ENCODE data around the gene NAALADL2. TPM values are rescaled to one million over a fixed set of nuclear protein-coding genes. Genes with fewer than 3 reads are reported as not detected.

NAALADL2 gene
- total RNA-seq, 2 experiments from 2014 or later, result 0.30 to 1.2 TPM

GRCh38 chr3:175214216-175214615 lies 355.1 kb downstream of the NAALADL2 start:
- Histone ChIP-seq H3K9me3 (ENCODE audit: control insufficient read depth in 1 of 2, insufficient read depth in 1 of 2, low read length in 2 of 2) (peaks cover 0 to 4% of the 10 kb centered on the region in 2 experiments), H3K4me3 (ENCODE audit: low read length) (no peak overlapping the region), H3K4me1 (ENCODE audit: insufficient read depth, low read length) (no peaks in the 10 kb centered on the region), H3K27me3 (ENCODE audit: control insufficient read depth in 1 of 2, insufficient read depth in 2 of 2, low read length in 2 of 2) (no peaks in the 10 kb centered on the region), H3K36me3 (ENCODE audit: insufficient read depth, low read length) (no peaks in the 10 kb centered on the region), H3K27ac (ENCODE audit: low read depth in 1 of 2, low read length in 2 of 2) (no peak overlapping the region)
- ATAC-seq (ENCODE audit: poor library complexity), result no peak
- Mint-ChIP-seq H3K36me3 (ENCODE audit: low read depth) (no peaks in the 10 kb centered on the region), H3K27me3 (no peaks in the 10 kb centered on the region), H3K4me3 (no peak overlapping the region), H3K4me1 (ENCODE audit: low read depth) (no peaks in the 10 kb centered on the region), H3K27ac (no peak overlapping the region), H3K9me3 (peaks cover 2% of the 10 kb centered on the region)
- intact Hi-C loops (cut with DNase I, micrococcal nuclease), result no loop called here
- TF ChIP-seq CTCF (IDR thresholded peaks at IDR 0.05), result no peak
- ChIA-PET CTCF (no interaction called here), POLR2A (no interaction called here)
- no peak for DNase-seq

- no peak for ATAC-seq (ENCODE audit: poor library complexity)
Measured at GRCh38 chr3:175215833-175216232, 356.7 kb downstream of the NAALADL2 start.

GRCh38 chr3:175222356-175222755 lies 363.2 kb downstream of the NAALADL2 start:
- Histone ChIP-seq H3K4me1 (ENCODE audit: insufficient read depth, low read length) (no peaks in the 10 kb centered on the region), H3K27ac (ENCODE audit: low read depth in 1 of 2, low read length in 2 of 2) (no peak overlapping the region), H3K36me3 (ENCODE audit: insufficient read depth, low read length) (no peaks in the 10 kb centered on the region), H3K9me3 (ENCODE audit: control insufficient read depth in 1 of 2, insufficient read depth in 1 of 2, low read length in 2 of 2) (peaks cover 0 to 4% of the 10 kb centered on the region in 2 experiments), H3K4me3 (ENCODE audit: low read length) (no peak overlapping the region), H3K27me3 (ENCODE audit: control insufficient read depth in 1 of 2, insufficient read depth in 2 of 2, low read length in 2 of 2) (no peaks in the 10 kb centered on the region)
- Mint-ChIP-seq H3K4me3 (no peak overlapping the region), H3K27ac (no peak overlapping the region), H3K9me3 (peaks cover 2% of the 10 kb centered on the region), H3K4me1 (ENCODE audit: low read depth) (no peaks in the 10 kb centered on the region), H3K27me3 (no peaks in the 10 kb centered on the region), H3K36me3 (ENCODE audit: low read depth) (no peaks in the 10 kb centered on the region)
- intact Hi-C loops (cut with DNase I, micrococcal nuclease), result no loop called here
- no peak for TF ChIP-seq CTCF (IDR thresholded peaks at IDR 0.05)
- POLR2A ChIA-PET, result no interaction called here
- CTCF ChIA-PET, result no interaction called here
- DNase-seq, result no peak
- no peak for ATAC-seq (ENCODE audit: poor library complexity)

More at GRCh38 chr3:175215833-175216232, 356.7 kb downstream of the NAALADL2 start:
- Mint-ChIP-seq H3K9me3 (peaks cover 2% of the 10 kb centered on the region), H3K27me3 (no peaks in the 10 kb centered on the region), H3K4me1 (ENCODE audit: low read depth) (no peaks in the 10 kb centered on the region), H3K36me3 (ENCODE audit: low read depth) (no peaks in the 10 kb centered on the region), H3K4me3 (no peak overlapping the region), H3K27ac (no peak overlapping the region)
- intact Hi-C loops (cut with DNase I, micrococcal nuclease), result no loop called here
- H3K36me3 ChIP-seq (ENCODE audit: insufficient read depth, low read length), result no peaks in the 10 kb centered on the region
- H3K27ac ChIP-seq (ENCODE audit: low read depth in 1 of 2, low read length in 2 of 2), result no peak overlapping the region
- H3K9me3 ChIP-seq (ENCODE audit: control insufficient read depth in 1 of 2, insufficient read depth in 1 of 2, low read length in 2 of 2), result peaks cover 0 to 4% of the 10 kb centered on the region in 2 experiments
- H3K27me3 ChIP-seq (ENCODE audit: control insufficient read depth in 1 of 2, insufficient read depth in 2 of 2, low read length in 2 of 2), result no peaks in the 10 kb centered on the region
- ChIA-PET CTCF (no interaction called here), POLR2A (no interaction called here)
- H3K4me3 ChIP-seq (ENCODE audit: low read length), result no peak overlapping the region
- TF ChIP-seq CTCF (IDR thresholded peaks at IDR 0.05), result no peak
- H3K4me1 ChIP-seq (ENCODE audit: insufficient read depth, low read length), result no peaks in the 10 kb centered on the region
- no peak for DNase-seq

Data from CD4-positive, alpha-beta T cell (primary cell).